ENCODE data around the gene C12orf56.

Gene C12orf56

GRCh38 chr12:64390275-64390851 lies at the start of gene C12orf56:
Gene C12orf56 (minus strand): TSS chr12:64390758. CDS start chr12:64390565, 193 bp downstream.
- no peaks in the 10 kb centered on the region for H3K4me1 Mint-ChIP-seq
- H3K36me3 Mint-ChIP-seq (ENCODE audit: low read depth) = no peaks in the 10 kb centered on the region
- H3K27me3 Mint-ChIP-seq (ENCODE audit: low read depth) = no peaks in the 10 kb centered on the region
- H3K4me3 Mint-ChIP-seq = no peak within 1 kb of the TSS
- no peak within 1 kb of the TSS for H3K27ac Mint-ChIP-seq
- no peak for TF ChIP-seq CTCF (IDR thresholded peaks at IDR 0.05; ENCODE audit: unreplicated experiment in 3 of 3)
- no peaks in the 10 kb centered on the region for H3K9me3 Mint-ChIP-seq

- H3K27me3 Mint-ChIP-seq (ENCODE audit: low read depth) = no peaks in the 10 kb centered on the region
- no peaks in the 10 kb centered on the region for H3K4me1 Mint-ChIP-seq
- no peak overlapping the region for H3K27ac Mint-ChIP-seq
- no peak for TF ChIP-seq CTCF (IDR thresholded peaks at IDR 0.05; ENCODE audit: unreplicated experiment in 3 of 3)
- H3K4me3 Mint-ChIP-seq = no peak overlapping the region
- H3K9me3 Mint-ChIP-seq = no peaks in the 10 kb centered on the region
- peaks cover 65% of the 10 kb centered on the region for H3K36me3 Mint-ChIP-seq (ENCODE audit: low read depth)
Observed at GRCh38 chr12:64440100-64440499, 49.5 kb upstream of the C12orf56 start.

- Mint-ChIP-seq H3K4me1 (no peaks in the 10 kb centered on the region), H3K36me3 (ENCODE audit: low read depth) (peaks cover 83% of the 10 kb centered on the region), H3K9me3 (no peaks in the 10 kb centered on the region), H3K27me3 (ENCODE audit: low read depth) (no peaks in the 10 kb centered on the region), H3K4me3 (no peak overlapping the region), H3K27ac (no peak overlapping the region)
- TF ChIP-seq CTCF (IDR thresholded peaks at IDR 0.05; ENCODE audit: unreplicated experiment in 3 of 3) = no peak
Observed at GRCh38 chr12:64433915-64434314, 43.4 kb upstream of the C12orf56 start.

GRCh38 chr12:64431791-64432190 lies 41.2 kb upstream of the C12orf56 start:
- no peak for TF ChIP-seq CTCF (IDR thresholded peaks at IDR 0.05; ENCODE audit: unreplicated experiment in 3 of 3)
- no peaks in the 10 kb centered on the region for H3K4me1 Mint-ChIP-seq
- H3K9me3 Mint-ChIP-seq = no peaks in the 10 kb centered on the region
- no peak overlapping the region for H3K27ac Mint-ChIP-seq
- no peak overlapping the region for H3K4me3 Mint-ChIP-seq
- peaks cover 79% of the 10 kb centered on the region for H3K36me3 Mint-ChIP-seq (ENCODE audit: low read depth)
- no peaks in the 10 kb centered on the region for H3K27me3 Mint-ChIP-seq (ENCODE audit: low read depth)

GRCh38 chr12:64430886-64431285 lies 40.3 kb upstream of the C12orf56 start:
- Mint-ChIP-seq H3K9me3 (no peaks in the 10 kb centered on the region), H3K4me1 (no peaks in the 10 kb centered on the region), H3K27me3 (ENCODE audit: low read depth) (no peaks in the 10 kb centered on the region), H3K36me3 (ENCODE audit: low read depth) (peaks cover 77% of the 10 kb centered on the region), H3K27ac (no peak overlapping the region), H3K4me3 (no peak overlapping the region)
- no peak for TF ChIP-seq CTCF (IDR thresholded peaks at IDR 0.05; ENCODE audit: unreplicated experiment in 3 of 3)

GRCh38 chr12:64428956-64429355 lies 38.4 kb upstream of the C12orf56 start:
- TF ChIP-seq CTCF (IDR thresholded peaks at IDR 0.05; ENCODE audit: unreplicated experiment in 3 of 3) = no peak
- Mint-ChIP-seq H3K27me3 (ENCODE audit: low read depth) (no peaks in the 10 kb centered on the region), H3K4me3 (no peak overlapping the region), H3K36me3 (ENCODE audit: low read depth) (peaks cover 81% of the 10 kb centered on the region), H3K4me1 (no peaks in the 10 kb centered on the region), H3K27ac (no peak overlapping the region), H3K9me3 (no peaks in the 10 kb centered on the region)

All from nephron (organoid).